ENCODE measurements around the gene DDR2.

The DDR2 gene

DNA sequence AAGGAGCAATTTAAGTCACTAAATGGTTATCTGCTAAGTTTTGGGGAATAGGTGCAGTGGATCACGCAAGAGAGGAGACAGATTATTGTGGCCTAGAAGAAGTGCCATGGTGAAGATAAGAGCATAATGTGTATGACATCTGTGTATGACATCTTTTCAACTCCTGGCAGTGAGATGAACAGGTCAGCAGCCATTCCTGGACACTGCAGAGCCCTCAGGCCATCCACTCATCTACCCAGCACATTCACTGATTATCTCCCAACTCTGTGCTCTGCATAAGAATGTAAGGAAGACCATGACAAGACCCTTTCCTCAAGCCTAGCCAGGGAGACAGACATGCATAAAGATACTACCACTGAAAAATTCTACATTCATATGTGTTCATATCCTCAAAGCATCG, 73.7 kb downstream of the DDR2 start:
- no peak for TF ChIP-seq FOXP2 (optimal IDR thresholded peaks at IDR 0.05; ENCODE audit: borderline replicate concordance, extremely low read depth, extremely low read length, insufficient read depth)
- no peak for TF ChIP-seq TAF1 (IDR thresholded peaks at IDR 0.05; ENCODE audit: borderline replicate concordance, insufficient read depth, low read length)
- TF ChIP-seq, protein P1, sequence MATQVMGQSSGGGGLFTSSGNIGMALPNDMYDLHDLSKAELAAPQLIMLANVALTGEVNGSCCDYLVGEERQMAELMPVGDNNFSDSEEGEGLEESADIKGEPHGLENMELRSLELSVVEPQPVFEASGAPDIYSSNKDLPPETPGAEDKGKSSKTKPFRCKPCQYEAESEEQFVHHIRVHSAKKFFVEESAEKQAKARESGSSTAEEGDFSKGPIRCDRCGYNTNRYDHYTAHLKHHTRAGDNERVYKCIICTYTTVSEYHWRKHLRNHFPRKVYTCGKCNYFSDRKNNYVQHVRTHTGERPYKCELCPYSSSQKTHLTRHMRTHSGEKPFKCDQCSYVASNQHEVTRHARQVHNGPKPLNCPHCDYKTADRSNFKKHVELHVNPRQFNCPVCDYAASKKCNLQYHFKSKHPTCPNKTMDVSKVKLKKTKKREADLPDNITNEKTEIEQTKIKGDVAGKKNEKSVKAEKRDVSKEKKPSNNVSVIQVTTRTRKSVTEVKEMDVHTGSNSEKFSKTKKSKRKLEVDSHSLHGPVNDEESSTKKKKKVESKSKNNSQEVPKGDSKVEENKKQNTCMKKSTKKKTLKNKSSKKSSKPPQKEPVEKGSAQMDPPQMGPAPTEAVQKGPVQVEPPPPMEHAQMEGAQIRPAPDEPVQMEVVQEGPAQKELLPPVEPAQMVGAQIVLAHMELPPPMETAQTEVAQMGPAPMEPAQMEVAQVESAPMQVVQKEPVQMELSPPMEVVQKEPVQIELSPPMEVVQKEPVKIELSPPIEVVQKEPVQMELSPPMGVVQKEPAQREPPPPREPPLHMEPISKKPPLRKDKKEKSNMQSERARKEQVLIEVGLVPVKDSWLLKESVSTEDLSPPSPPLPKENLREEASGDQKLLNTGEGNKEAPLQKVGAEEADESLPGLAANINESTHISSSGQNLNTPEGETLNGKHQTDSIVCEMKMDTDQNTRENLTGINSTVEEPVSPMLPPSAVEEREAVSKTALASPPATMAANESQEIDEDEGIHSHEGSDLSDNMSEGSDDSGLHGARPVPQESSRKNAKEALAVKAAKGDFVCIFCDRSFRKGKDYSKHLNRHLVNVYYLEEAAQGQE (IDR thresholded peaks at IDR 0.05; ENCODE audit: insufficient read depth in 1 of 2, low read depth in 2 of 2, low read length in 2 of 2) = no peak
- TF ChIP-seq SIN3A (IDR thresholded peaks at IDR 0.05; ENCODE audit: borderline replicate concordance, insufficient read depth, low read length) = no peak
- TF ChIP-seq POLR2AphosphoS5 (IDR thresholded peaks at IDR 0.05; ENCODE audit: low read depth, low read length) = no peak

DNA sequence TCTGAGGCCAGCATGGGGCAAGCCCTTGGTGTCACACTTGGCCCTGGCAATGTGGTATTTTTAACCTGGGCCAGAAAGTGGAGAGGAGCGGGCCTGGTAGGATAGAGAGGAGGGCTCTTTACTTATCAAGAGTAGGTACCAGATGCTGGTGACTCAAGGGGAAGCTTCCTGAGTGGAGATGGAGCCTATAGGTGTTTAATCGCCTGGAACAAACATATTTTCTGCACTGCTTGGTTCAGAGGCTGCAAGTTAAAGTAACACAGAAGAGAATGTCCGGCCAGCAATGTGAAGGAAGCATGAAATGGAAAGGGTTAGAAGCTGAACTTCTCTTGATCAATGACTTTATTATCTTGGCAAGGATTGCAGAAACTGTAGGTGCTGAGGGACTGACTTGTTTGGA, 74.3 kb downstream of the DDR2 start:
- no peak for TF ChIP-seq FOXP2 (optimal IDR thresholded peaks at IDR 0.05; ENCODE audit: borderline replicate concordance, extremely low read depth, extremely low read length, insufficient read depth)
- no peak for TF ChIP-seq SIN3A (IDR thresholded peaks at IDR 0.05; ENCODE audit: borderline replicate concordance, insufficient read depth, low read length)
- no peak for TF ChIP-seq TAF1 (IDR thresholded peaks at IDR 0.05; ENCODE audit: borderline replicate concordance, insufficient read depth, low read length)
- TF ChIP-seq POLR2AphosphoS5 (IDR thresholded peaks at IDR 0.05; ENCODE audit: low read depth, low read length) = no peak
- TF ChIP-seq, protein P1 (IDR thresholded peaks at IDR 0.05; ENCODE audit: insufficient read depth in 1 of 2, low read depth in 2 of 2, low read length in 2 of 2) = no peak

DNA sequence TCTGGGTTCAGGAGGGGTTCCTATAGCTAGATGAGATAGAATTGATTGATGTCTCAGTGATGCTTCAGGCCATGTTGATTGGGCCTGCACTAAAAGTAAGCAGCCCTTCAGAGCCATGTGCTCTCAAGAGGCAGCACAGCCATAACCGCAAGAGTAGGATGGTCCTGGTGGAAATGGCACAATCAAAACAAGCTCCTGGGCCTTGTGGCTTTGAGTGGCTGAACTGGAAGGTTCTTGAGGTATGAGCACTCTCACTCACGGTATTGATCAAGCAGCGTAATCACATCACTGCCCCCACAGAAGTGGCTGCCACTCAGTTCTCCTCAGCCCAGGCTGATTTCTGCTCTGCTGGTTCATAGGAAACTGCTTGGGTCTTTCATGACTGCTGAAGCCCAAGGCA, 76.0 kb downstream of the DDR2 start:
- TF ChIP-seq, protein P1 (IDR thresholded peaks at IDR 0.05; ENCODE audit: insufficient read depth in 1 of 2, low read depth in 2 of 2, low read length in 2 of 2) = no peak
- TF ChIP-seq POLR2AphosphoS5 (IDR thresholded peaks at IDR 0.05; ENCODE audit: low read depth, low read length) = no peak
- no peak for TF ChIP-seq SIN3A (IDR thresholded peaks at IDR 0.05; ENCODE audit: borderline replicate concordance, insufficient read depth, low read length)
- TF ChIP-seq FOXP2 (optimal IDR thresholded peaks at IDR 0.05; ENCODE audit: borderline replicate concordance, extremely low read depth, extremely low read length, insufficient read depth) = no peak
- no peak for TF ChIP-seq TAF1 (IDR thresholded peaks at IDR 0.05; ENCODE audit: borderline replicate concordance, insufficient read depth, low read length)

DNA sequence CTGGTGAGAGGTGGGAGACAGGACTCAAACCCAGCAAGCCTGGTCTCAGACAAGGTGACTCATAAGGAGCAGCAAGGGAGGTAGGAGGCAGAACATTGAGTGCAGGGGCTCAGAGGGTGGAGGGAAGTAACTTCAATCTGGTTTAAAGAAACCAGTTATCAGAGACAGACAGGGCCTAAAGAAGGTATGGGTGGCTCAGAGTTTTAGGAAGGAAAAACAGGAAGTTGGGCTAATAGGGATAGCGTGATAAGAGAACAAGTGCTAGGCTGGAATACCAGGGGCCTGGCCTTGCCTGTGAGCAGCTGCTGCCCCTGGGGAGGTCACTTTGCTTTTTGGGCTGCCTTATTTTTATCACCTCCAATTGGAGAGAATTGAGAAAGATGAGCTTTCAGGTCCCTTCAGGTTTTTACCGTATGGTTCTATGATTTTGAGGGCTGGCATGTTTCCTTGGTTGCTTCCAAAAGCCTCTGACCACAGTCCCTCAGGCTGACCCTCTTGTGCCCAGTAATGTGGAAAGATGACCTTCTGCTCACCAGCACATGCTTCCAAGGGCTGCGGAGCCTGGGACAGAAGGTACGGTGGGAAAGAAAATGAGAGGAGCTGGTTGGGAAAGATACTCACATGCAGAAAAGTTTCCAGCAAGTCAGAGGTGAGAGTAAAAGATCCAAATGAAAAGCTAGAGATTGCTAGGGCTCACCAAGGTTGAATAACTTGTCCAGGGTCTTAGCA, 77.0 kb downstream of the DDR2 start:
- no peak for TF ChIP-seq POLR2AphosphoS5 (IDR thresholded peaks at IDR 0.05; ENCODE audit: low read depth, low read length)
- TF ChIP-seq SIN3A (IDR thresholded peaks at IDR 0.05; ENCODE audit: borderline replicate concordance, insufficient read depth, low read length) = no peak
- no peak for TF ChIP-seq TAF1 (IDR thresholded peaks at IDR 0.05; ENCODE audit: borderline replicate concordance, insufficient read depth, low read length)
- TF ChIP-seq, protein P1 (IDR thresholded peaks at IDR 0.05; ENCODE audit: insufficient read depth in 1 of 2, low read depth in 2 of 2, low read length in 2 of 2) = no peak
- no peak for TF ChIP-seq FOXP2 (optimal IDR thresholded peaks at IDR 0.05; ENCODE audit: borderline replicate concordance, extremely low read depth, extremely low read length, insufficient read depth)

Data from PFSK-1 (cell line).